ENCODE data around the gene TMEFF2. TPM values are rescaled to one million over a fixed set of nuclear protein-coding genes. Genes with fewer than 3 reads are reported as not detected.

Gene TMEFF2
- total RNA-seq, 1 experiment from 2014 or later: 0.34 TPM

- no peak for DNase-seq (ENCODE audit: low read depth)
Measured at GRCh38 chr2:191970867-191971266, 223.9 kb downstream of the TMEFF2 start.

DNA sequence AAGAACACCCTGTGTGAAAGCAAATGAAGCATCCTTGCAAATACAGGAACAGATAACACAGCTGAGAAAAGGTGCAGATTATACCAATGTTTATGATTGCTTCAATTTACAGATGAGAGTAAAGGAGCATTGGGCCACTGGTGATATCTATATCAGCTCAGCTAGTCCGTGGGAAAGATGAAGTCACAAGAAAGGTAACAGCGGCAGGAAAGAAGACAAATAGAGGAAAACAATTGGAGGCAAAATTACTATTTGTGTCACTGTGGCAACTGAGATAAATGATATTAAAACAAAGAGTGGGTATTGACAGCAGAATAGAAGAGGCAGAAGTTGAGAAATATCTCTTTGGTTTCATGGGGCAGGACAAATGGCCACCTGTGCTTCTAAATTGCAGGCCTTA is 226.6 kb downstream of the TMEFF2 start:
- no peak for DNase-seq (ENCODE audit: low read depth)

DNA sequence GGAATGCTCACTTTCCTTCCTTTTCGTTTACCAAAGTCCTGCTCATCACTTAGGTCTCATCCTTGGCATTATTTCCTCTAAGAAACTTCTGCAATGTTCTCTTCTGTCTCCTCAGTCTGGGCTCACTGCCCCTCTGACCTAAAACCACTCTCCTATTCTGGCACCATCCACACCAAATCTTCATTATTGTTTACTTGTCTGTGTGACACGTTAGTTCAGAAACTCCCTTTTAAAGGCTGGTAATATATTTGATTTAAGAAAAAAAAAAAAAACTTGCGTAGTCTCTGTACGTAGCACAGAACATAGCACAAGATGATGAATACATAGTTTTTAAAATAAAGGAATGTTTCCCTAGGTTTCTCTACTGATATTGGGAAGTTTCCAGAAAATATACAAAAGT is 229.0 kb downstream of the TMEFF2 start:
- no peak for DNase-seq (ENCODE audit: low read depth)

- DNase-seq (ENCODE audit: low read depth): no peak
Measured at GRCh38 chr2:191961556-191961955, 233.2 kb downstream of the TMEFF2 start.

DNA sequence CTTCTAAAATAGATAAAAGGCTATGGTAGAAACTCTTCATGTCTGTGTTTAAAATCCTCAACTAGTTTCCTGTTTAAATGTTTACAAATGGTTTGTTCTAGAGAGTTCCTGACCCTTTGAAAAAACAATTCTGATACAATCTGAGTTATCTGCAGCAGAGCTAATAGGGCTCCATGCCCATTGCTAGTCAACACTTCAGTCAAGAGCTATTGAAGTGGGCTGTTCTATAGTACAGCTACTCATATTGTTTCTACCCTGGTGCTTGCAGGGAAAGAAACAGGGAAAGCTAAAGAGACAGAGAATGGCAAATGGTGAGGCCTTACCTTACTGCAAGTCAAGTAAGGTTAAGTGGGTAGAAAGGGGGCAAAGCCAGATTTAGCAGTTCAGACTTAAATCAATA is 235.5 kb downstream of the TMEFF2 start:
- DNase-seq (ENCODE audit: low read depth): no peak

GRCh38 chr2:191957996-191958860 is 236.5 kb downstream of the TMEFF2 start:
- no peak for DNase-seq (ENCODE audit: low read depth)

- DNase-seq (ENCODE audit: low read depth): no peak
Measured at GRCh38 chr2:191954451-191954850, 240.3 kb downstream of the TMEFF2 start.

GRCh38 chr2:191952515-191953270 is 242.0 kb downstream of the TMEFF2 start:
- no peak for DNase-seq (ENCODE audit: low read depth)

DNA sequence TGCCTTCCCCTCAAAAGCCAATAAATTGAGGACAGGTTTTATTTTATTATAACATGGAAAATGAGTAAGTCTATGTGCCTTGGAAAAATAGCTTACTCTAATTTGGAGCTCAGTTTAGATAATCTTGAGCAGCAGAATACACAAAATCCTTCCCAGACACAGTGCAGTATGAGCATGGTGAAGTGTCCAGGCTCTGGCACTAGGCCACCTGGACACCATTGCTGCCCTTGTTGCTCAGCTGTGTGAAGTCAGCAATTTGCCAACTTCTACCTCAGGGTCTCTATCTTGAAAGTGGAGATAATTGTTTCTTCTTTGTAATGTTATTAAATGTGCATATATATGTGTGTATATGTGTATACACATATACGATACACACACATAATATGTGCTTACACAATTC is 242.9 kb downstream of the TMEFF2 start:
- no peak for DNase-seq (ENCODE audit: low read depth)

DNA sequence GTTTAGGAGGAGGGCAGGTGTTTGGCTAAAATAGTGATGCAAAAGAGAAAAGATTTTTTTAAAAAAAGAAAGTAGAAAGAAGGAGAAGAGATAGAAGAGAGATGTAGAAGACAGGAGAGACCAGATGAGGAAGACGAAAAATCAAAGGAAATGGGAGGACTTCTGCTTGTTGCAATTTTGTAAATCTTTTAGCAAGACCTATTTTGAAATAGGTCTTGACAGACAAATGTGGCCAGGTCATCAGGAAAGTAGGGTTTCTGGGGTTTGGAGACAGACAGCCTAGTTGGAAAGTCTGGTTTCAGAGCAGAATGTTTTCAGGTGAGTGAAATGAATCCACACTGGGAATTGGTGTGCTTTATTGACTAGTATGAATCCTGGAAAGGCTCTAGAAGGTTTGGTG is 243.4 kb downstream of the TMEFF2 start:
- no peak for DNase-seq (ENCODE audit: low read depth)

- DNase-seq (ENCODE audit: low read depth): peak; percentile 53
Measured at GRCh38 chr2:191950132-191950874, 244.4 kb downstream of the TMEFF2 start.

GRCh38 chr2:191947235-191947634 is 247.5 kb downstream of the TMEFF2 start:
- DNase-seq (ENCODE audit: low read depth): no peak

DNA sequence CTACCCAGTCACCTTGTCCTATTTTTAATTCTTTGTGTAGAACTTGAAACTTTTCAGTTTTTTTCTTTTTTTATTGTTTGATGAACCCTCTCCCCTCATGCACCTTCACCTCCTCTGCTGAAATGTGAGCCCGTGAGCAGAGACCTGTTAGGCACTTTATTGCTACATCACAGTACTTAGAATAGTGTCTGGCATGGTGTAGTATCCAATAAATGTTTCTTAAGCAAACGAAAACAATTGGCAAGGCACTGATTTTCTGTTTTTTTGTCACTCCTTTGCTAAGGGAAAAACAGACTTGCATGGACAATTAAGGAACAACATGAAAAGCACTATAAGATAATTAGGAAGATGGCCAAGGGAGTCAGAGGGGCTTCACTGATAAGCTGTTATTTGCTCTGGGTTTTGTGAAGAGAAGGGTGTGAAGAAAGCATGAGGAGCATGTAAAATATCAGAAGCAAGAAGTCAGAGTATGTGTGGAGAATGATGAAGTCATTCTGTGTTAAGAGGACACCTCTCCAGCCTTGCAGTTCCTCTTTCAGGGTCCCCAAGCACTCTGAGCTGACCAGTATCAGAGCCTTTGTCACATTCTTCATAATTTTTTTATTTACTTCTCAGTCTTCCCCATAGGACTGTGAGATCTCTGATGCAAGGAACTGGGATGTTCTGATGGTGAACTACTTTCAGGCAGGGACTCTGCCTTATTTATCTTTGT is 248.1 kb downstream of the TMEFF2 start:
- no peak for DNase-seq (ENCODE audit: low read depth)

GRCh38 chr2:191945623-191946022 is 249.1 kb downstream of the TMEFF2 start:
- DNase-seq (ENCODE audit: low read depth): no peak

DNA sequence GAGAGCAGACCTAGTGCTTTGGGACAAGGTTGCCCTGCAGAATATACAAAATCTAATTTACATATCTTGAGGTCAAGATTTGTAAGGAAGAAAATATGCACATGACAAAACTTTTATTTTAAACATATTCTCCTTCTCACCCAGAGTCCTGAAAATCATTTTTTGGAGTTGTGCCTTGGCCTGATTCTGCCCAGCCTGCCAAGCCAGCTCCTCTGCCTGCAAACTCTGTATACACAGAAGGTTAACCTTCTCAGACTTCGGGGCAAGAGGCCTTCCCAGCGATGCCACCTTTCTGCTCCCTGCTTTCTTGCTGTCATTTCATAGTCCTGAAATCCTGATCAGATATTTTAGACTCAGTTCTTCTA is 252.0 kb downstream of the TMEFF2 start:
- DNase-seq (ENCODE audit: low read depth): no peak

GRCh38 chr2:191942090-191942738 is 252.5 kb downstream of the TMEFF2 start:
- DNase-seq (ENCODE audit: low read depth): no peak

GRCh38 chr2:191941376-191941929 is 253.3 kb downstream of the TMEFF2 start:
- no peak for DNase-seq (ENCODE audit: low read depth)

DNA sequence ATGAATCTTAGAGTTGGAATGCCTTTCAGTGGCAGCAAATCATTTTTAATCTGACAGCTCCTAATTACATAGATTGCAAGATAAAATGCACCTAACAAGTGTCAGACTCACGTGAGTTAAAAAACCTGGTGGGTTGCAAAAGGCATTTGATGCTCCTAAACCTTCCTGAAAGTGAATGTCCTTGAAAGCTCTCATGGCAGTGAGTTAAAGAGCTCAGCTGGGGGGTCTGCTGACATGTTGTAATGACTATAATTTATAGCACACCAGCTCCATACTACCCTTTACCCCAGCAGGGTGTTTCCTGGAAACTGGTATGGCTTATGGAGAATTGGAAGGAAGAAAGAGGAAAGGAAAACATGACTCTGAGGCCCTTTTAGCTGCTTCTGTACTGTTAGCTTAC is 256.0 kb downstream of the TMEFF2 start:
- no peak for DNase-seq (ENCODE audit: low read depth)

DNA sequence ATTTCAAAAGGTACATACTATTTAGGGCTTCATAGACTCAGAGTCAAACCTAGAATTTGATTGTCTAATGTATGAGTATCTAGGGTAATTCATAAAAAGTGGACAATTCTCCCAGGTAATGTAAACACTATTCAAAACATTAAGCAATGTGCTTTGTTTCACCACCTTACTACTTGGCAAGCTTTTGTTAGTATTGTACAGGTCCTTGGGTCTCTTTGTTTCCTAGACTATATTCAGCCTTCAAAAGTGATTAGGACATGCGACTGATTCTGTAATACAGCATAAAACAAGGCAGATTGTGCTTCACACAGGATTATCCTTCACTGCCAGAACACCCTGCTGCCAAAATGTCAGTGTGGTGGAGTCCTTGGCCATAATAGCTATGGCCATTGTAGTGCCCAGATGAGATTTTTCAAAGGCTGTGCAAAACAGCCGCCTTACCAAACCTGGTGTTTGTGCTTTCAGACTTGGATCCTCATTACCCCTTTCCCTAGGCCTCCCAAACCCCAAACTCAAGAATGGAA is 257.8 kb downstream of the TMEFF2 start:
- no peak for DNase-seq (ENCODE audit: low read depth)

DNA sequence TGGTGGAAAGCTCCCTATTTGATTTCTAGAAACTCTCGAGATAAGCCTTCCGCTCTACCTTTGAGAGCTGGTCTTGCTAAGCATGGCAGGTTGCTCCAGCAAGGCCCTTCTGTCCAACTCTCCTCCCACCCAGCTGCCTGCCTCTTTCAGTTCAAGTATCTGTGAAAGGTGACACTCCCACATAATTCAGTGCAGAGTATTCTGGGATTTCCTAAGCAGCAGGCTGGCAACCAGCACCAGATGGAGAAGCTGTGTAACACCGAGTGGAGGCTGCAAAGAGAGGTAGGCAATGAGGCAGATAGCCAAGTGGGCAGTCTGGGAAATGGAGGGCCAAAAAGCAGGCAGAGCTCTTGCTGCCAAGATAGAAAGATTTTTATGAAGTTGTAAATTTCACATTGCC is 259.5 kb downstream of the TMEFF2 start:
- no peak for DNase-seq (ENCODE audit: low read depth)

All from M059J (cell line).